Fibroblast of lung (primary cell): ENCODE results near the gene NDUFV2. TPM values are rescaled to one million over a fixed set of nuclear protein-coding genes. Genes with fewer than 3 reads are reported as not detected.

Source experiments
- DNase-seq, 2 donors: peaks; one replicate each; pipeline versions ENCODE4 v3.0.0 to v3.0.0-alpha.2; 2010; ENCODE audit warnings: low read depth in 2 of 2
- H2AFZ ChIP-seq: 2 replicates; pipeline ENCODE4 v1.5.1; 2012; ENCODE audit warnings: low read length, control low read depth, inconsistent platforms
- H3K27ac ChIP-seq: 2 replicates; pipeline ENCODE4 v1.5.1; 2011; ENCODE audit warnings: low read length, control low read depth; ENCODE audit not compliant: insufficient read depth
- H3K27me3 ChIP-seq: 2 replicates; pipeline ENCODE4 v1.5.1; 2011; ENCODE audit warnings: mild to moderate bottlenecking, low read length; ENCODE audit not compliant: control insufficient read depth, insufficient read depth
- H3K36me3 ChIP-seq: 2 replicates; pipeline ENCODE4 v1.5.1; 2011; ENCODE audit warnings: low read length; ENCODE audit not compliant: control insufficient read depth, insufficient read depth
- H3K4me1 ChIP-seq: 2 replicates; pipeline ENCODE4 v1.5.1; 2011; ENCODE audit warnings: low read length; ENCODE audit not compliant: control insufficient read depth, insufficient read depth; ENCODE audit errors: extremely low read depth
- H3K4me2 ChIP-seq: 2 replicates; pipeline ENCODE4 v1.5.1; 2011; ENCODE audit warnings: low read length, control low read depth; ENCODE audit not compliant: insufficient read depth; ENCODE audit errors: extremely low read depth
- H3K4me3 ChIP-seq, 4 experiments: fragments of 200-600 bp in 1 of 4; sonication (generic) in 1 of 4; replicated peaks in 1 of 4; 2 replicates each; pipeline ENCODE4 v1.5.1; 2011 to 2016; ENCODE audit warnings: low read length in 4 of 4, low read depth in 3 of 4, mild to moderate bottlenecking in 3 of 4, control low read depth in 2 of 4, inconsistent platforms in 1 of 4, mixed read lengths in 1 of 4; ENCODE audit not compliant: insufficient read depth in 1 of 4; ENCODE audit errors: control extremely low read depth in 1 of 4
- H3K79me2 ChIP-seq: 2 replicates; pipeline ENCODE4 v1.5.1; 2012; ENCODE audit warnings: mild to moderate bottlenecking, low read length, inconsistent platforms; ENCODE audit not compliant: control insufficient read depth, insufficient read depth
- H3K9ac ChIP-seq: 2 replicates; pipeline ENCODE4 v1.5.1; 2011; ENCODE audit warnings: mild to moderate bottlenecking, low read length, control low read depth; ENCODE audit not compliant: insufficient read depth
- H3K9me3 ChIP-seq: 2 replicates; pipeline ENCODE4 v1.5.1; 2012; ENCODE audit warnings: low read depth, low read length; ENCODE audit not compliant: control insufficient read depth, insufficient read depth
- H4K20me1 ChIP-seq: 2 replicates; pipeline ENCODE4 v1.5.1; 2011; ENCODE audit warnings: low read length; ENCODE audit not compliant: control insufficient read depth, insufficient read depth; ENCODE audit errors: extremely low read depth
- EZH2 ChIP-seq: IDR thresholded peaks from 2 replicates; pipeline ENCODE4 v1.5.1; 2012; ENCODE audit warnings: low read length, control low read depth, mild to moderate bottlenecking; ENCODE audit errors: missing control alignments
- polyA plus RNA-seq, 2 donors: library from polyadenylated mRNA; depleted of rRNA in 1 of 2; stranded (reverse) in 1 of 2; unstranded in 1 of 2; fragments of >200 nt; gene quantifications; 2 replicates each; pipeline ENCODE4 v1.2.1, GENCODE V29; 2011 to 2012; ENCODE audit warnings: missing spikeins in 1 of 2
- total RNA-seq: library from RNA; depleted of rRNA; stranded (reverse); fragments of >200 nt; gene quantifications from 2 replicates; pipeline ENCODE4 v1.2.1, GENCODE V29; 2014
- TF ChIP-seq, protein P1 (sequence below), 2 donors: IDR thresholded peaks in 1 of 2; conservative IDR thresholded peaks in 1 of 2; 1 replicate in 1 of 2; 2 replicates in 1 of 2; pipeline ENCODE4 v1.5.1; 2011 to 2012; ENCODE audit warnings: low read length in 2 of 2, control low read depth in 1 of 2, inconsistent platforms in 1 of 2, low read depth in 1 of 2, mild to moderate bottlenecking in 1 of 2

NDUFV2 gene
- total and polyA plus RNA-seq, 2 donors (not counting 1 experiment from before 2014, with no cell fraction given), result 97.3 to 133 TPM

DNA sequence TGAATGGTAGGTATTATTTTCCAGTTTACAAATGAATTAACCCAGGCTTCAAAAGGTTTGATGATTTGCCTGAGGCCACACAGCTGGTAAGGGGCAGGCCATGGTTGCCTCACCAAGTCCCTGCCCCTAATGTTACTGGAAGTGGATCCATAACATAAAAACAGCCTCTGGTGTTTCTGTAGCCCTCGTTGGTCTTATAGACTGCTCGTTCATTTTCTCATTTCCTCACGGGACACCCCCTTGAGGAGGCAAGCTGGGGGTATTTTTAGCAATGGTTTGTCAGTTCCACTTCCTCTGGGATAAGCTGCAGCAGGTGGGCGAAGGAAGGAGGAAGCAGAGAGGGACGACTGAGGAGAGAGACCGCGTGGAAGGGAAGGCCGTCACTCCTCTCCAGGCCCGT lies 32.9 kb upstream of the NDUFV2 start:
- no peaks in the 10 kb centered on the region for H3K4me1 ChIP-seq
- no peak overlapping the region for H3K27ac ChIP-seq
- DNase-seq, result no peak
- H3K4me2 ChIP-seq, result no peak overlapping the region
- no peaks in the 10 kb centered on the region for H3K9me3 ChIP-seq
- no peaks in the 10 kb centered on the region for H3K36me3 ChIP-seq
- no peak overlapping the region for H3K4me3 ChIP-seq
- no peak overlapping the region for H3K9ac ChIP-seq
- H3K79me2 ChIP-seq, result no peaks in the 10 kb centered on the region
- H2AFZ ChIP-seq, result peak overlapping the region; percentile 86
- no peaks in the 10 kb centered on the region for H4K20me1 ChIP-seq
- TF ChIP-seq, protein P1, sequence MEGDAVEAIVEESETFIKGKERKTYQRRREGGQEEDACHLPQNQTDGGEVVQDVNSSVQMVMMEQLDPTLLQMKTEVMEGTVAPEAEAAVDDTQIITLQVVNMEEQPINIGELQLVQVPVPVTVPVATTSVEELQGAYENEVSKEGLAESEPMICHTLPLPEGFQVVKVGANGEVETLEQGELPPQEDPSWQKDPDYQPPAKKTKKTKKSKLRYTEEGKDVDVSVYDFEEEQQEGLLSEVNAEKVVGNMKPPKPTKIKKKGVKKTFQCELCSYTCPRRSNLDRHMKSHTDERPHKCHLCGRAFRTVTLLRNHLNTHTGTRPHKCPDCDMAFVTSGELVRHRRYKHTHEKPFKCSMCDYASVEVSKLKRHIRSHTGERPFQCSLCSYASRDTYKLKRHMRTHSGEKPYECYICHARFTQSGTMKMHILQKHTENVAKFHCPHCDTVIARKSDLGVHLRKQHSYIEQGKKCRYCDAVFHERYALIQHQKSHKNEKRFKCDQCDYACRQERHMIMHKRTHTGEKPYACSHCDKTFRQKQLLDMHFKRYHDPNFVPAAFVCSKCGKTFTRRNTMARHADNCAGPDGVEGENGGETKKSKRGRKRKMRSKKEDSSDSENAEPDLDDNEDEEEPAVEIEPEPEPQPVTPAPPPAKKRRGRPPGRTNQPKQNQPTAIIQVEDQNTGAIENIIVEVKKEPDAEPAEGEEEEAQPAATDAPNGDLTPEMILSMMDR (conservative IDR thresholded peaks at IDR 0.05 in 1 of 2, IDR thresholded peaks at IDR 0.05 in 1 of 2; ENCODE audit: low read depth in 1 of 2, low read length in 2 of 2), result no peak
- TF ChIP-seq EZH2, result no peak
- H3K27me3 ChIP-seq, result no peaks in the 10 kb centered on the region

DNA sequence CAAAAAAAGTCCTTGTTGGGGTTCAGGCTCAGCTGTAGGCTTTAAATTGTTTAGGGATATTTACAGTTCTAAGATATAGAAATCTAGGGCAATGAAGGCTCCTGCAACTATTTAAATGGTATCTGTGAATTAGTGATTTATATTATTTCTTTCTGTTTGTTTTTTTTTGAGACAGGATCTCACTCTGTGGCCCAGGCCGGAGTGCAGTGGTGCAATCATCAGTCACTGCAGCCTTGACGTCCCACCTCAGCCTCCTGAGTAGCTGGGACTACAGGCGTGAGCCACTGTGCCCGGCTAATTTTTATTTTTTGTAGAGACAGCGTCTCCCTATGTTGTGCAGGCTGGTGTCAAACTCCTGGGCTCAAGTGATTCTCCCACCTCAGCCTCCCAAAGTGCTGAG lies 32.3 kb upstream of the NDUFV2 start:
- Histone ChIP-seq H3K27ac (no peak overlapping the region), H3K4me1 (no peaks in the 10 kb centered on the region), H4K20me1 (no peaks in the 10 kb centered on the region), H3K4me2 (no peak overlapping the region), H3K79me2 (no peaks in the 10 kb centered on the region), H3K27me3 (no peaks in the 10 kb centered on the region), H3K9me3 (no peaks in the 10 kb centered on the region), H3K9ac (no peak overlapping the region), H2AFZ (no peak overlapping the region), H3K4me3 (no peak overlapping the region), H3K36me3 (no peaks in the 10 kb centered on the region)
- no peak for DNase-seq
- TF ChIP-seq, protein P1 (conservative IDR thresholded peaks at IDR 0.05 in 1 of 2, IDR thresholded peaks at IDR 0.05 in 1 of 2; ENCODE audit: low read depth in 1 of 2, low read length in 2 of 2), result no peak
- TF ChIP-seq EZH2, result no peak

DNA sequence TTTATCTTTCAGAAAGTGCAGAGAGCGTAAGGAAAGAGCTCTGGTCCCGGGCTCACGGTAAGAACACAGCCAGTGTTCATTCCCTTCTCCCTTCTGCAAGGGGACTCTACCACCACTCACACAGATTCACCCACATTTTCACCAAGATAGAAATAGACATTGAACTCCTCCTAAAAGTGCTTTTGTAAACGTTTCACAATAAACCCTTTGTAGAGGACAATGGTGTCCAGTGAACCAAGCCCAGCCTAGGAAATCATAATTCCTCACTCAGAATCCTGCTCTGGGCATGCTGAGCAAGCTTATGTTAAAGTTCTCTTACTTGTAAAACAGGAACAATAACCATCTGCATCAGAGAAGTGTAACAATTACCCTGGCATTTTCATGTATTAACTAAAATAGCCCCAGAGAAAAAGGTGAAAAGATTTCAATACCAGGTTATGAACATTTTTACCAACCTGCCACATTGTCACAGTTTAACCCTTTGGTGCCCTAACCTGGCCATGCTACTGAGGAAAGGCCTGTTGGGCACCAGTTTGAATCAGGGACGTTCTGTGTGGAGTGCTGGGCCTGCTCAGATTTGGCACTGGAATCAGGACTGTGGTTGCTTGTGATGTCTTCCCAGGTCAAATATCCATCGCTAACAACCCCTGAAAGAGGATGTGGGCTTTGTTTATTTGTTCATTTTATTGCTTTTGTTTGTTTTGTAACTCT lies 22.5 kb upstream of the NDUFV2 start:
- DNase-seq, result no peak
- H3K4me3 ChIP-seq, result no peak overlapping the region
- H3K4me1 ChIP-seq, result no peaks in the 10 kb centered on the region
- no peaks in the 10 kb centered on the region for H4K20me1 ChIP-seq
- no peaks in the 10 kb centered on the region for H3K79me2 ChIP-seq
- H3K36me3 ChIP-seq, result no peaks in the 10 kb centered on the region
- H3K4me2 ChIP-seq, result no peak overlapping the region
- H3K9me3 ChIP-seq, result no peaks in the 10 kb centered on the region
- no peak overlapping the region for H3K27ac ChIP-seq
- no peak overlapping the region for H3K9ac ChIP-seq
- no peaks in the 10 kb centered on the region for H3K27me3 ChIP-seq
- no peak for TF ChIP-seq EZH2
- TF ChIP-seq, protein P1 (conservative IDR thresholded peaks at IDR 0.05 in 1 of 2, IDR thresholded peaks at IDR 0.05 in 1 of 2; ENCODE audit: low read depth in 1 of 2, low read length in 2 of 2), result no peak
- no peak overlapping the region for H2AFZ ChIP-seq
